ENCODE data around the gene NOSTRIN. TPM values are rescaled to one million over a fixed set of nuclear protein-coding genes. Genes with fewer than 3 reads are reported as not detected.

The NOSTRIN gene
- total and polyA plus RNA-seq, 2 of the 8 experiments (the other 6 are each of a cell fraction or from before 2014, with no cell fraction given), result not detected

GRCh38 chr2:168790226-168790902, 12.1 kb upstream of the NOSTRIN start:
- 91% methylated on average over 5 of the region's 5 CpGs; no CpG with 5 or more reads in 1 of the 2 experiments for WGBS, 2 experiments (ENCODE audit: extremely low coverage in 1 of 2, insufficient coverage in 1 of 2, insufficient read length in 1 of 2, insufficient replicate concordance in 2 of 2, low coverage in 1 of 2, low lambda C conversion rate in 2 of 2, missing lambda C conversion rate in 1 of 2)
- Histone ChIP-seq H3K36me3 (ENCODE audit: control insufficient read depth in 2 of 4, insufficient read depth in 4 of 4, low read length in 3 of 4) (no peaks in the 10 kb centered on the region), H3K27me3 (replicated peaks in 1 of 4; ENCODE audit: control insufficient read depth in 3 of 4, extremely low read depth in 1 of 4, insufficient read depth in 3 of 4, low read length in 3 of 4) (peaks cover 0 to 2% (median 0%) of the 10 kb centered on the region in 4 experiments; a peak in 1 of 7 replicates), H3K79me2 (ENCODE audit: control insufficient read depth in 1 of 2, insufficient read depth in 2 of 2, low read length in 2 of 2) (no peaks in the 10 kb centered on the region), H2AK5ac (ENCODE audit: low read depth, low read length) (no peak overlapping the region), H3K9me3 (ENCODE audit: insufficient read depth in 2 of 2, low read depth in 1 of 2, low read length in 1 of 2) (no peaks in the 10 kb centered on the region), H3K4me2 (ENCODE audit: insufficient read depth in 1 of 2, low read depth in 2 of 2, low read length in 2 of 2) (no peak overlapping the region), H3K4me3 (ENCODE audit: extremely low read depth in 1 of 4, insufficient read depth in 2 of 4, low read depth in 3 of 4, low read length in 4 of 4) (no peak overlapping the region), H4K91ac (replicated peaks; ENCODE audit: insufficient read length, low read length) (no peak overlapping the region), H2BK15ac (ENCODE audit: low read length) (no peak overlapping the region), H2BK20ac (ENCODE audit: low read length) (no peak overlapping the region), H3K4ac (replicated peaks; ENCODE audit: insufficient read length, low read depth, low read length) (no peak overlapping the region), H3K18ac (ENCODE audit: extremely low read depth, low read length) (no peak overlapping the region), H3K79me1 (ENCODE audit: low read depth, low read length) (no peaks in the 10 kb centered on the region), H3K23ac (ENCODE audit: insufficient read length) (no peak overlapping the region), H2BK12ac (ENCODE audit: low read depth, low read length) (no peak overlapping the region), H3K27ac (ENCODE audit: low read depth, low read length) (no peak overlapping the region), H4K5ac (ENCODE audit: insufficient read length, low read depth, low read length) (no peak overlapping the region), H3K9ac (replicated peaks in 1 of 4; ENCODE audit: extremely low read depth in 1 of 4, low read depth in 3 of 4, low read length in 3 of 4) (no peak overlapping the region), H3K4me1 (replicated peaks in 1 of 4; ENCODE audit: control insufficient read depth in 3 of 4, insufficient read depth in 4 of 4, low read length in 3 of 4) (peaks cover 0 to 3% (median 0%) of the 10 kb centered on the region in 4 experiments; a peak in 2 of 7 replicates), H4K20me1 (replicated peaks in 1 of 2; ENCODE audit: control insufficient read depth in 1 of 2, insufficient read depth in 2 of 2, low read length in 2 of 2) (no peaks in the 10 kb centered on the region), H3K14ac (ENCODE audit: insufficient read length) (no peak overlapping the region), H3K56ac (replicated peaks; ENCODE audit: insufficient read length, low read depth, low read length) (no peak overlapping the region), H4K8ac (ENCODE audit: extremely low read depth, insufficient read depth, low read length) (no peak overlapping the region), H3K23me2 (ENCODE audit: low read depth, low read length) (no peaks in the 10 kb centered on the region), H2AFZ (ENCODE audit: low read length) (no peak overlapping the region), H2BK120ac (replicated peaks; ENCODE audit: low read depth, low read length) (no peak overlapping the region), H2BK5ac (ENCODE audit: low read depth, low read length) (no peak overlapping the region)
- CTCF ChIA-PET (ENCODE audit: partially characterized antibody), result no interaction called here
- DNase-seq (ENCODE audit: low read depth in 1 of 2, low spot score in 2 of 2), result no peak
- FAIRE-seq, result no peak
- POLR2A ChIA-PET (ENCODE audit: partially characterized antibody), result no interaction called here
- no peak for TF ChIP-seq RNF2 (IDR thresholded peaks at IDR 0.05; ENCODE audit: borderline replicate concordance, low read depth, low read length, missing control alignments, poor library complexity, severe bottlenecking)
- no peak for TF ChIP-seq SIRT6 (IDR thresholded peaks at IDR 0.05; ENCODE audit: low read length)
- no peak for TF ChIP-seq EP300 (IDR thresholded peaks at IDR 0.05; ENCODE audit: borderline replicate concordance in 1 of 2, low read depth in 2 of 2, low read length in 2 of 2)
- no peak for TF ChIP-seq SRF (IDR thresholded peaks at IDR 0.05; ENCODE audit: low read depth, low read length)
- no peak for TF ChIP-seq CEBPB (IDR thresholded peaks at IDR 0.05; ENCODE audit: low read depth, low read length)
- no peak for TF ChIP-seq RXRA (IDR thresholded peaks at IDR 0.05; ENCODE audit: insufficient read depth, low read depth, low read length)
- TF ChIP-seq CHD2 (IDR thresholded peaks at IDR 0.05; ENCODE audit: low read length), result no peak
- no peak for TF ChIP-seq TAF1 (IDR thresholded peaks at IDR 0.05; ENCODE audit: low read depth, low read length)
- no peak for TF ChIP-seq EZH2 (IDR thresholded peaks at IDR 0.05; ENCODE audit: low read depth, low read length, severe bottlenecking)
- no peak for TF ChIP-seq SAP30 (IDR thresholded peaks at IDR 0.05; ENCODE audit: insufficient read depth, insufficient replicate concordance, low read length)
- no peak for TF ChIP-seq YY1 (IDR thresholded peaks at IDR 0.05; ENCODE audit: low read depth, low read length)
- no peak for TF ChIP-seq JUND (IDR thresholded peaks at IDR 0.05; ENCODE audit: low read length)
- TF ChIP-seq SP4 (IDR thresholded peaks at IDR 0.05; ENCODE audit: low read length), result no peak
- TF ChIP-seq TAF7 (optimal IDR thresholded peaks at IDR 0.05; ENCODE audit: borderline replicate concordance, low read depth, low read length), result no peak

All from H1 (cell line).